PC-9 (cell line): ENCODE data around the gene MPHOSPH8. TPM values are rescaled to one million over a fixed set of nuclear protein-coding genes. Genes with fewer than 3 reads are reported as not detected.

Experiments
- BruUV-seq: library from RNA; stranded (reverse); fragments of 400-500 nt; replicated peaks from 2 replicates; lab custom pipeline; 2021; lab: Mats Ljungman, UMichigan
- CTCF ChIA-PET: fragments of 300-600 bp; sonication (Branson Sonifier 250); formaldehyde crosslinking; loops from one replicate; lab custom pipeline; 2022; ENCODE audit warnings: antibody characterized with exemption; lab: Charles Lee
- POLR2A ChIA-PET: fragments of 300-600 bp; sonication (Branson Sonifier 250); formaldehyde crosslinking; loops from one replicate; lab custom pipeline; 2022; ENCODE audit warnings: antibody characterized with exemption; ENCODE audit not compliant: unreplicated experiment; lab: Charles Lee
- DNase-seq, 2 experiments: peaks; one replicate each; pipeline versions ENCODE4 v3.0.0 to v3.0.0-alpha.2; 2015 to 2022; ENCODE audit warnings: mixed read lengths in 1 of 2
- H2AFZ ChIP-seq: fragments of 200-600 bp; sonication (generic); 2 replicates; pipeline ENCODE4 v1.8.1; 2017; ENCODE audit warnings: antibody characterized with exemption
- H3F3A ChIP-seq: fragments of 200-600 bp; sonication (generic); 2 replicates; pipeline ENCODE4 v1.8.1; 2017; ENCODE audit warnings: antibody characterized with exemption, mild to moderate bottlenecking, low read depth; ENCODE audit not compliant: insufficient read depth
- H3K27ac ChIP-seq: fragments of 200-600 bp; sonication (generic); 2 replicates; pipeline ENCODE4 v1.6.1; 2016; ENCODE audit warnings: mixed run types
- H3K27me3 ChIP-seq: fragments of 200-600 bp; sonication (generic); 2 replicates; pipeline ENCODE4 v1.6.1; 2016; ENCODE audit warnings: low read depth, mixed run types; ENCODE audit not compliant: insufficient read depth
- H3K36me3 ChIP-seq: fragments of 200-600 bp; sonication (generic); 2 replicates; pipeline ENCODE4 v1.6.1; 2016; ENCODE audit warnings: low read depth, mixed run types
- H3K4me1 ChIP-seq: fragments of 200-600 bp; sonication (generic); replicated peaks from 2 replicates; pipeline ENCODE4 v1.6.1; 2016; ENCODE audit warnings: mixed run types; ENCODE audit not compliant: insufficient read depth
- H3K4me2 ChIP-seq: fragments of 200-600 bp; sonication (generic); 2 replicates; pipeline ENCODE4 v1.6.1; 2017; ENCODE audit warnings: mixed run types
- H3K4me3 ChIP-seq: fragments of 200-600 bp; sonication (generic); 2 replicates; pipeline ENCODE4 v1.6.1; 2016; ENCODE audit warnings: mixed run types
- H3K79me2 ChIP-seq: fragments of 200-600 bp; sonication (generic); 2 replicates; pipeline ENCODE4 v1.6.1; 2017; ENCODE audit warnings: low read depth, mixed run types
- H3K9me2 ChIP-seq: fragments of 200-600 bp; sonication (generic); 2 replicates; pipeline ENCODE4 v1.8.1; 2017; ENCODE audit warnings: mild to moderate bottlenecking; ENCODE audit not compliant: insufficient read depth
- H3K9me3 ChIP-seq: fragments of 200-600 bp; sonication (generic); 2 replicates; pipeline ENCODE4 v1.8.1; 2016; ENCODE audit warnings: low read depth; ENCODE audit not compliant: insufficient read depth
- H4K20me1 ChIP-seq: fragments of 200-600 bp; sonication (generic); 2 replicates; pipeline ENCODE4 v1.8.1; 2017; ENCODE audit not compliant: insufficient read depth
- CTCF ChIP-seq: fragments of 200-600 bp; sonication (generic); conservative IDR thresholded peaks from 2 replicates; pipeline ENCODE4 v1.6.1; 2017; ENCODE audit warnings: mixed run types, antibody characterized with exemption, mild to moderate bottlenecking, moderate library complexity
- EZH2 ChIP-seq: fragments of 200-600 bp; sonication (generic); IDR thresholded peaks from 2 replicates; pipeline ENCODE4 v1.8.0; 2017; ENCODE audit warnings: antibody characterized with exemption, low read depth
- intact Hi-C: fragments of 100-400 bp; cut with micrococcal nuclease; formaldehyde crosslinking; loops from one replicate; pipeline ENCODE4 v1.10.0; 2022; ENCODE audit not compliant: unreplicated experiment
- total RNA-seq: library from RNA; stranded (reverse); gene quantifications from 2 replicates; pipeline ENCODE4 v1.2.3, GENCODE V29; 2021

The MPHOSPH8 gene
- total RNA-seq, 1 experiment from 2014 or later: 17.0 TPM

GRCh38 chr13:19645000-19645399 is 11.5 kb downstream of the MPHOSPH8 start:
- Histone ChIP-seq H2AFZ (no peak overlapping the region), H3K27me3 (no peaks in the 10 kb centered on the region), H4K20me1 (peaks cover 3% of the 10 kb centered on the region), H3K36me3 (peaks cover 26% of the 10 kb centered on the region; the same call in 1 of the 2 replicates), H3K4me2 (no peak overlapping the region), H3K4me3 (no peak overlapping the region), H3K27ac (no peak overlapping the region), H3K4me1 (no peaks in the 10 kb centered on the region), H3K79me2 (peaks cover 4% of the 10 kb centered on the region), H3K9me2 (no peaks in the 10 kb centered on the region), H3F3A (no peaks in the 10 kb centered on the region; the same call in 1 of the 2 replicates), H3K9me3 (no peaks in the 10 kb centered on the region)
- no peak for DNase-seq
- CTCF ChIA-PET: no interaction called here
- TF ChIP-seq CTCF (no peak), EZH2 (no peak)
- intact Hi-C loops: no loop called here
- POLR2A ChIA-PET: no interaction called here
- no TSS peak for BruUV-seq

- POLR2A ChIA-PET: no interaction called here
- H3F3A ChIP-seq: no peaks in the 10 kb centered on the region; the same call in 1 of the 2 replicates
- no peak overlapping the region for H3K27ac ChIP-seq
- TF ChIP-seq EZH2 (no peak), CTCF (no peak)
- no peak overlapping the region for H2AFZ ChIP-seq
- H3K36me3 ChIP-seq: peaks cover 29% of the 10 kb centered on the region; the same call in 1 of the 2 replicates
- H3K4me1 ChIP-seq: no peaks in the 10 kb centered on the region
- peaks cover 4% of the 10 kb centered on the region; the same call in 1 of the 2 replicates for H3K79me2 ChIP-seq
- no TSS peak for BruUV-seq
- H3K4me3 ChIP-seq: no peak overlapping the region
- H3K9me3 ChIP-seq: no peaks in the 10 kb centered on the region
- CTCF ChIA-PET: no interaction called here
- peaks cover 3% of the 10 kb centered on the region; the same call in 1 of the 2 replicates for H4K20me1 ChIP-seq
- no peak for DNase-seq
- H3K27me3 ChIP-seq: no peaks in the 10 kb centered on the region
- no peak overlapping the region for H3K4me2 ChIP-seq
- no peaks in the 10 kb centered on the region for H3K9me2 ChIP-seq
- intact Hi-C loops: no loop called here
Measured at GRCh38 chr13:19646063-19646462, 12.6 kb downstream of the MPHOSPH8 start.

GRCh38 chr13:19650742-19651141 is 17.3 kb downstream of the MPHOSPH8 start:
- Histone ChIP-seq H3K79me2 (no peaks in the 10 kb centered on the region), H3K27ac (no peak overlapping the region), H3K27me3 (no peaks in the 10 kb centered on the region), H3K4me1 (no peaks in the 10 kb centered on the region), H3F3A (no peaks in the 10 kb centered on the region), H3K9me3 (no peaks in the 10 kb centered on the region), H3K4me2 (no peak overlapping the region), H2AFZ (no peak overlapping the region), H3K4me3 (no peak overlapping the region), H3K36me3 (peaks cover 18% of the 10 kb centered on the region; the same call in 1 of the 2 replicates), H3K9me2 (no peaks in the 10 kb centered on the region), H4K20me1 (no peaks in the 10 kb centered on the region)
- ChIA-PET POLR2A (no interaction called here), CTCF (no interaction called here)
- no TSS peak for BruUV-seq
- intact Hi-C loops: no loop called here
- no peak for DNase-seq
- TF ChIP-seq CTCF (no peak), EZH2 (no peak)
